Testis (tissue), 3 donors: Measurements from ENCODE around the gene MAN2C1. TPM values are rescaled to one million over a fixed set of nuclear protein-coding genes. Genes with fewer than 3 reads are reported as not detected.
"Not testable (repeated sequence)": the region's sequence is repeated elsewhere in the genome, so short reads cannot be mapped to it uniquely, and the experiment has no call there.

ENCODE experiments used
- DNase-seq: peaks from one replicate; pipeline ENCODE4 v3.0.0-alpha.2; 2019
- H3K27ac ChIP-seq, 2 donors: fragments of 200-600 bp; sonication (generic); one replicate each; pipeline ENCODE4 v1.5.1; 2019
- H3K27me3 ChIP-seq: fragments of 200-600 bp; sonication (generic); one replicate; pipeline ENCODE4 v1.5.1; 2019
- H3K36me3 ChIP-seq: fragments of 200-600 bp; sonication (generic); one replicate; pipeline ENCODE4 v1.5.1; 2017; ENCODE audit warnings: low read depth; ENCODE audit errors: missing control alignments
- H3K4me1 ChIP-seq: fragments of 200-600 bp; sonication (generic); one replicate; pipeline ENCODE4 v1.5.1; 2019
- H3K4me3 ChIP-seq, 2 donors: fragments of 200-600 bp; sonication (generic); one replicate each; pipeline ENCODE4 v1.5.1; 2017 to 2019
- H3K9me3 ChIP-seq: fragments of 200-600 bp; sonication (generic); one replicate; pipeline ENCODE4 v1.5.1; 2017
- POLR2A ChIP-seq: fragments of 450-650 bp; IDR thresholded peaks from one replicate; pipeline ENCODE4 v1.6.1; 2017; ENCODE audit warnings: antibody characterized with exemption, mild to moderate bottlenecking, moderate library complexity
- WGBS, 2 donors: methylation state at CpG; one replicate each; pipeline ENCODE4 v1.1.5; 2018; 5-methylcytosine and 5-hydroxymethylcytosine counted together
- intact Hi-C: fragments of 100-400 bp; cut with DNase I; formaldehyde crosslinking; loops from one replicate; pipeline ENCODE4 v1.15.1; 2023; ENCODE audit warnings: low total_unique reads
- polyA plus RNA-seq: library from polyadenylated mRNA; stranded (reverse); fragments of 350-450 nt; fragmentation: Illumina TruSeq; extraction: RNeasy Lipid Tissue Mini Kit (QIAGEN cat#74804); gene quantifications from one replicate; pipeline ENCODE4 v1.2.3, GENCODE V29; 2014; ENCODE audit warnings: low read depth, low replicate concordance; ENCODE audit not compliant: insufficient read depth
- total RNA-seq, 2 donors: library from RNA; depleted of rRNA; stranded (reverse); fragments of >200 nt; gene quantifications; one replicate each; pipeline ENCODE4 v1.2.3, GENCODE V29; 2016
- TF ChIP-seq, protein P1 (sequence below), 3 experiments: fragments of 450-650 bp in 2 of 3; fragments of 200-600 bp in 1 of 3; sonication (generic) in 1 of 3; IDR thresholded peaks; one replicate each; pipeline ENCODE4 v1.5.1; 2016 to 2019; ENCODE audit warnings: antibody characterized with exemption in 3 of 3, mild to moderate bottlenecking in 2 of 3, moderate library complexity in 1 of 3

Gene MAN2C1
- total and polyA plus RNA-seq, 3 donors from 2014 or later: 171 to 343 (median 256) TPM

DNA sequence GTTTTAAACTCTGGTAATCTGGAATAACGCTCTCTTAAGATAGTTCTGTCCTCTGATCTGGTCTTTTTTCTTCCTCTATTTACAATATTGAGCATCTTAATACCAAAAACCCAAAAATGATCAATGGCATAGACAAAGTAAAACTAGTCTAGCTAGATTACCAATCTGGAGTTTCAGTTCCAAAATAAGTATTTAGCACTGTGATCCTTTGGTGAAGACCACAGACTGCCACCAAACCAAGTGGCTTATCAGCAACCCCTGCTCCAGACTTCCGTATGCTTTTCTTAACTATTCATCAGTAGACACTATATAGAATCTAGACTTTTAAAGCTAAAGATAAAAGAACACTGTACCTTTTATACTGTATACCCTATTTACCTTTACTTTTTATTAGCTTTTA is 35.5 kb upstream of the MAN2C1 start:
- WGBS, 2 donors: 89 to 93% methylated on average over 2 of the region's 2 CpGs
- TF ChIP-seq, protein P1, sequence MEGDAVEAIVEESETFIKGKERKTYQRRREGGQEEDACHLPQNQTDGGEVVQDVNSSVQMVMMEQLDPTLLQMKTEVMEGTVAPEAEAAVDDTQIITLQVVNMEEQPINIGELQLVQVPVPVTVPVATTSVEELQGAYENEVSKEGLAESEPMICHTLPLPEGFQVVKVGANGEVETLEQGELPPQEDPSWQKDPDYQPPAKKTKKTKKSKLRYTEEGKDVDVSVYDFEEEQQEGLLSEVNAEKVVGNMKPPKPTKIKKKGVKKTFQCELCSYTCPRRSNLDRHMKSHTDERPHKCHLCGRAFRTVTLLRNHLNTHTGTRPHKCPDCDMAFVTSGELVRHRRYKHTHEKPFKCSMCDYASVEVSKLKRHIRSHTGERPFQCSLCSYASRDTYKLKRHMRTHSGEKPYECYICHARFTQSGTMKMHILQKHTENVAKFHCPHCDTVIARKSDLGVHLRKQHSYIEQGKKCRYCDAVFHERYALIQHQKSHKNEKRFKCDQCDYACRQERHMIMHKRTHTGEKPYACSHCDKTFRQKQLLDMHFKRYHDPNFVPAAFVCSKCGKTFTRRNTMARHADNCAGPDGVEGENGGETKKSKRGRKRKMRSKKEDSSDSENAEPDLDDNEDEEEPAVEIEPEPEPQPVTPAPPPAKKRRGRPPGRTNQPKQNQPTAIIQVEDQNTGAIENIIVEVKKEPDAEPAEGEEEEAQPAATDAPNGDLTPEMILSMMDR (IDR thresholded peaks at IDR 0.05): no peak
- no peak for TF ChIP-seq POLR2A
- no peaks in the 10 kb centered on the region for H3K4me1 ChIP-seq
- no peak for DNase-seq
- no peak overlapping the region for H3K27ac ChIP-seq
- no peak overlapping the region for H3K4me3 ChIP-seq
- H3K27me3 ChIP-seq: no peaks in the 10 kb centered on the region
- H3K36me3 ChIP-seq: no peaks in the 10 kb centered on the region
- no peaks in the 10 kb centered on the region for H3K9me3 ChIP-seq
- intact Hi-C loops: no loop called here

DNA sequence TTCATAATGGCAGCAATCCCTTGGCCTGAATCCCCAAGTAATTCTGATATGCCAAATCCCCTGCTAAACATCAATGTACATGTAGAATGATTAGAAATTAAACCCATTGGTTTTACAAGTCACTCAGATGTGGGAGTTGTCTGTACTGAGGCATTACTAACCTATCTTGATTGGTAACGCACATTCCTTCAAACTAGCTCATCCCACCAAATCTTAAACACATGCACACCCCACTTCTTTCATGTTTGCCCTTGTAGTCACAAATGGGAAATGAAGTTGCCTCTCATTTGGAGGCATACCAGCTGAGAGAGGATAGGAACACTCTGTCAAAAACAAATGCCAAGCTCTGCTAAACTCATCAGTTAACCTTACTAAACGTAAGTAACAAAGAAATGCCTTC is 29.1 kb upstream of the MAN2C1 start:
- intact Hi-C loops: no loop called here
- H3K27me3 ChIP-seq: no peaks in the 10 kb centered on the region
- no peaks in the 10 kb centered on the region for H3K4me1 ChIP-seq
- H3K4me3 ChIP-seq: no peak overlapping the region
- no peak overlapping the region for H3K27ac ChIP-seq
- WGBS, 2 donors: 68 to 69% methylated on average over 2 of the region's 2 CpGs
- DNase-seq: no peak
- no peaks in the 10 kb centered on the region for H3K36me3 ChIP-seq
- H3K9me3 ChIP-seq: no peaks in the 10 kb centered on the region
- TF ChIP-seq, protein P1 (IDR thresholded peaks at IDR 0.05): no peak
- TF ChIP-seq POLR2A: no peak

DNA sequence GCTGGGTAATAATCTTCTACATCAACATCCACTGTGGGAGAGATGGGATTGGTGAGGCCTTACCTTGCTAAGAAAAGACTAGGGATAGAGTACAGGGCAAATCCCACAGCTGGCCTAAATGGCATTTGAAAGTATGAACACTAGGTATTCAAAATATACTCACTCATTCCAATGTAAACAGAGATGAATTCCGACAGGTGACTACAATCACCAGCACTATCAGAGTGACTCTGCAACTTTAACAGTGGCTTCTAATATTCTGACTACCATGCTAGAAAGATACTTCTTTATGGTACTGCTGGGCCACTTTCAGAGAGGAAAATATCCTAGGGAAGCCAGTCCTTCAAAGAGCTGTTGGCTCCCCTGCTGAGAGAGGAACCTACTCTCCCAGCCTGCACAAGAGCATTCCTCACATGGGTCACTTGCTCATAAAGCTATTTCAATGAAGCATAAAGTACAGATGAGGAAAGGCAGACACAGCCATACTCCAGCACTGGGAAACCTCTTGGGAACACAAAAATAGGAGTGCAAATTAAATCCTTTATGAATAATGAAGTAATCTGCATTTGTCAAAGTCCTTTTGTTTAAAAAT is 21.5 kb upstream of the MAN2C1 start:
- TF ChIP-seq, protein P1 (IDR thresholded peaks at IDR 0.05): no peak
- TF ChIP-seq POLR2A: no peak
- 94 to 96% methylated on average over 1 of the region's 1 CpG for WGBS, 2 donors
- intact Hi-C loops: no loop called here
- DNase-seq: no peak
- Histone ChIP-seq H3K4me1 (no peaks in the 10 kb centered on the region), H3K36me3 (no peaks in the 10 kb centered on the region), H3K9me3 (no peaks in the 10 kb centered on the region), H3K27ac (no peak overlapping the region), H3K27me3 (no peaks in the 10 kb centered on the region), H3K4me3 (no peak overlapping the region)

DNA sequence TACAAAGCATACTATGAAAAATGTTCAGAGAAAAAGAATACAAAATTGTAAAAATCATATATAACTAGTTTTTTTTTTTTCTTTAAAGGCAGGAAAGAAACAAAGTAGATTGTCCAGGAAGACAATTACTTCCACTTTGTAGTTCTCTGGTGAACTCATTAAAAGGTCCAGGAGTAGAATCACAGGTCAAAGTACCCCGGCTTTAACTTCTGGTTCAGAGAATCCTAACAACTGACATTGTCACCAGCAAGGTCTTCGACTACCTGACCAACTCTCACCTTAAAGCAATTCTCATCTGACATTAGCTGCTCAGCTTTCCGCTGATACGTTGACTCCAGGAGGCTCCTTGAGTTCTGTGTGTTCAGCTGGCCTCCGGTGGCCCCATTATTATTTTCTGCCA is 15.6 kb upstream of the MAN2C1 start:
- H3K9me3 ChIP-seq, DNase-seq, H3K27ac ChIP-seq, intact Hi-C loops, H3K27me3 ChIP-seq, H3K4me3 ChIP-seq, H3K36me3 ChIP-seq, H3K4me1 ChIP-seq: not testable (repeated sequence)
- WGBS, 2 donors: 92 to 97% methylated on average over 5 of the region's 5 CpGs

GRCh38 chr15:75380773-75381172 is 12.4 kb upstream of the MAN2C1 start:
- H3K4me3 ChIP-seq: no peak overlapping the region
- TF ChIP-seq, protein P1 (IDR thresholded peaks at IDR 0.05): no peak
- no peak for TF ChIP-seq POLR2A
- no peaks in the 10 kb centered on the region for H3K27me3 ChIP-seq
- no peaks in the 10 kb centered on the region for H3K9me3 ChIP-seq
- intact Hi-C loops: no loop called here
- no peak overlapping the region for H3K27ac ChIP-seq
- 84 to 89% methylated on average over 4 of the region's 4 CpGs for WGBS, 2 donors
- no peaks in the 10 kb centered on the region for H3K36me3 ChIP-seq
- no peak for DNase-seq
- H3K4me1 ChIP-seq: peaks cover 7% of the 10 kb centered on the region
